GM23248 (cell line): ENCODE results near the gene CHST6. TPM values are rescaled to one million over a fixed set of nuclear protein-coding genes. Genes with fewer than 3 reads are reported as not detected.
A peak's percentile ranks its signal among the peaks of the same experiment; 100 is the strongest.
"Not testable (repeated sequence)": the region's sequence is repeated elsewhere in the genome, so short reads cannot be mapped to it uniquely, and the experiment has no call there.

Experiments used
- DNase-seq: peaks from one replicate; pipeline ENCODE4 v3.0.0-alpha.2; 2015
- H2AFZ ChIP-seq: fragments of 200-600 bp; sonication (generic); 2 replicates; pipeline ENCODE4 v1.6.1; 2016; ENCODE audit warnings: antibody characterized with exemption
- H3F3A ChIP-seq: fragments of 200-600 bp; sonication (generic); 2 replicates; pipeline ENCODE4 v1.6.1; 2016; ENCODE audit warnings: mild to moderate bottlenecking, antibody characterized with exemption, mixed run types; ENCODE audit not compliant: insufficient read depth
- H3K27ac ChIP-seq: fragments of 200-600 bp; sonication (generic); 2 replicates; pipeline ENCODE4 v1.5.1; 2016; ENCODE audit warnings: mild to moderate bottlenecking
- H3K27me3 ChIP-seq: fragments of 200-600 bp; sonication (generic); replicated peaks from 2 replicates; pipeline ENCODE4 v1.6.1; 2016; ENCODE audit warnings: mild to moderate bottlenecking; ENCODE audit not compliant: insufficient read depth
- H3K36me3 ChIP-seq: fragments of 200-600 bp; sonication (generic); 2 replicates; pipeline ENCODE4 v1.6.1; 2016; ENCODE audit warnings: low read depth, mild to moderate bottlenecking
- H3K4me1 ChIP-seq: fragments of 200-600 bp; sonication (generic); 2 replicates; pipeline ENCODE4 v1.6.1; 2016; ENCODE audit warnings: mild to moderate bottlenecking; ENCODE audit not compliant: insufficient read depth
- H3K4me2 ChIP-seq: fragments of 200-600 bp; sonication (generic); one replicate; pipeline ENCODE4 v1.6.1; 2016; ENCODE audit warnings: mild to moderate bottlenecking; ENCODE audit not compliant: unreplicated experiment
- H3K4me3 ChIP-seq: fragments of 200-600 bp; sonication (generic); 2 replicates; pipeline ENCODE4 v1.5.1; 2016; ENCODE audit warnings: mild to moderate bottlenecking
- H3K79me2 ChIP-seq: fragments of 200-600 bp; sonication (generic); 2 replicates; pipeline ENCODE4 v1.6.1; 2016; ENCODE audit warnings: mild to moderate bottlenecking; ENCODE audit not compliant: insufficient read depth
- H3K9ac ChIP-seq: fragments of 200-600 bp; sonication (generic); 2 replicates; pipeline ENCODE4 v1.6.1; 2016; ENCODE audit warnings: mild to moderate bottlenecking
- H3K9me2 ChIP-seq: fragments of 200-600 bp; sonication (generic); 2 replicates; pipeline ENCODE4 v1.6.1; 2016; ENCODE audit warnings: mixed run types, mild to moderate bottlenecking, moderate library complexity; ENCODE audit not compliant: insufficient read depth
- H3K9me3 ChIP-seq: fragments of 200-600 bp; sonication (generic); one replicate; pipeline ENCODE4 v1.6.1; 2017; ENCODE audit warnings: low read depth
- H4K20me1 ChIP-seq: fragments of 200-600 bp; sonication (generic); 2 replicates; pipeline ENCODE4 v1.6.0; 2016; ENCODE audit not compliant: insufficient read depth
- EZH2 ChIP-seq: fragments of 200-600 bp; sonication (generic); IDR thresholded peaks from 2 replicates; pipeline ENCODE4 v1.6.1; 2018; ENCODE audit warnings: antibody characterized with exemption, mild to moderate bottlenecking; ENCODE audit not compliant: insufficient read depth, poor library complexity, severe bottlenecking
- EZH2phosphoT487 ChIP-seq: fragments of 200-600 bp; sonication (generic); IDR thresholded peaks from 2 replicates; pipeline ENCODE4 v1.6.1; 2018; ENCODE audit warnings: antibody characterized with exemption, moderate library complexity, mild to moderate bottlenecking, low read depth; ENCODE audit not compliant: insufficient read depth
- WGBS, 2 experiments: methylation state at CpG; one replicate each; pipeline ENCODE4 v1.1.6; 2015 to 2017; ENCODE audit warnings: low lambda C conversion rate in 2 of 2, low coverage in 1 of 2; ENCODE audit errors: missing lambda C conversion rate in 2 of 2; 5-methylcytosine and 5-hydroxymethylcytosine counted together
- in situ Hi-C: fragments of 300-500 bp; cut with MboI; formaldehyde crosslinking; loops from 2 replicates; pipeline ENCODE4 v1.15.0; 2020
- polyA plus RNA-seq: library from polyadenylated mRNA; unstranded; fragments of >200 nt; fragmentation: Nextera tagmentation; extraction: Ambion mirVana; gene quantifications from 2 replicates; pipeline ENCODE4 v1.2.1, GENCODE V29; 2016
- total RNA-seq: library from RNA; depleted of rRNA; stranded (reverse); fragments of >200 nt; shearing (Covaris generic); gene quantifications from 2 replicates; pipeline ENCODE4 v1.2.3, GENCODE V29; 2014

CHST6 gene
- total and polyA plus RNA-seq, 2 experiments from 2014 or later = 0.10 to 0.65 TPM

DNA sequence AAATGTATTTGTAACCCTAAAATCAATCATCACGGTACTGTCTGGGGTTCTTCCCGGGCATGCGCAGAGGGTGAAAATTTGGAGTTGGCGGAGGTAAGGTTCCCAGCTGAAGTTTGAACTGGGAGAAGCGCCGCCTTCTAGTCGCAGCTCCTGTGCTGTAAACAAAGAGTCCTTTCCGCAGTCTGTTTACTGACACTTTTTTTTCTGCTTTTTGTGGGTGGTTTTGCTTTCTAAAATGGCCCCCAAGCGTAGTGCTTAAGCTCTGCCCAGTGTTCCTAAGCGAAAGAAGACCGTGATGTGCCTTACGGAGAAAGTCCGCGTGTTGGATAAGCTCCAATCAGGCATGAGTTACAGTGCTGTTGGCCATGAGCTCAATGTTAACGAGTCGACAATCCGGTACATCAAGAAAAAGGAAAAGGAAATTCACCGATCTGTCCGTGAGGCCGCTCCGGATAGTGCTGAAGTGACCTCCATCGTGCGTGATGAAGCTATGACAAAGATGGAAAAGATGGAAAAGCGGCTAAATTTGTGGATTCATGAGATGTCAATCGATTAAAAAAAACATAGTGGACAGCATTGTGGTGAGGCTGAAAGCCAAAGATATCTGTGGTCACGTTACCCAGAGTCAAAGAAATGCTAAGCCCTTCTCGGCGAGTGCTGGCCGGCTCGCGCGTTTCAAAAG is 61.4 kb downstream of the CHST6 start:
- 2 to 4% methylated on average over 32 of the region's 32 CpGs for WGBS, 2 experiments
- peaks cover 22% of the 10 kb centered on the region for H3F3A ChIP-seq
- H4K20me1 ChIP-seq = no peaks in the 10 kb centered on the region
- peak overlapping the region; percentile 96 for H3K9ac ChIP-seq
- peak overlapping the region; percentile 97 for H3K27ac ChIP-seq
- TF ChIP-seq EZH2 = no peak
- TF ChIP-seq EZH2phosphoT487 = no peak
- no peaks in the 10 kb centered on the region for H3K36me3 ChIP-seq
- peaks cover 43% of the 10 kb centered on the region for H3K79me2 ChIP-seq
- peak overlapping the region; percentile 97 for H2AFZ ChIP-seq
- peak; percentile 95 for DNase-seq
- peak overlapping the region; percentile 94 for H3K4me3 ChIP-seq
- in situ Hi-C loops = no loop called here
- no peaks in the 10 kb centered on the region for H3K27me3 ChIP-seq
- H3K9me3 ChIP-seq = no peaks in the 10 kb centered on the region
- H3K9me2 ChIP-seq = no peaks in the 10 kb centered on the region
- H3K4me1 ChIP-seq = peaks cover 7% of the 10 kb centered on the region
- peak overlapping the region; percentile 99 for H3K4me2 ChIP-seq

- H2AFZ ChIP-seq = peak within 1 kb of the TSS; percentile 97
- H3K4me3 ChIP-seq = peak within 1 kb of the TSS; percentile 94
- peak within 1 kb of the TSS; percentile 99 for H3K4me2 ChIP-seq
- in situ Hi-C loops = no loop called here
- H3K36me3 ChIP-seq = no peaks in the 10 kb centered on the region
- peaks cover 7% of the 10 kb centered on the region for H3K4me1 ChIP-seq
- WGBS, 2 experiments = 2% methylated on average over 60 to 80 of the region's 85 CpGs
- peaks cover 51% of the 10 kb centered on the region for H3K79me2 ChIP-seq
- TF ChIP-seq EZH2phosphoT487 (no peak), EZH2 (no peak)
- H3K9me3 ChIP-seq = no peaks in the 10 kb centered on the region
- peak; percentile 99 for DNase-seq
- H3K27ac ChIP-seq = peak within 1 kb of the TSS; percentile 97
- no peaks in the 10 kb centered on the region for H4K20me1 ChIP-seq
- H3K9ac ChIP-seq = peak within 1 kb of the TSS; percentile 96
- no peaks in the 10 kb centered on the region for H3K27me3 ChIP-seq
- no peaks in the 10 kb centered on the region for H3K9me2 ChIP-seq
- H3F3A ChIP-seq = peaks cover 22% of the 10 kb centered on the region
These were observed 62.2 kb downstream of the CHST6 start, which contains the start of gene CFDP1 for GRCh38 chr16:75432828-75433731. CFDP1 (minus strand) TSS chr16:75433503; CDS start chr16:75433352, 151 bp downstream.

- Histone ChIP-seq H2AFZ (no peak overlapping the region), H3K79me2 (peaks cover 81% of the 10 kb centered on the region), H3K4me1 (peaks cover 12% of the 10 kb centered on the region), H3K9me3 (no peaks in the 10 kb centered on the region), H4K20me1 (no peaks in the 10 kb centered on the region), H3K27ac (no peak overlapping the region), H3K4me3 (no peak overlapping the region), H3K9ac (no peak overlapping the region), H3K27me3 (no peaks in the 10 kb centered on the region), H3K9me2 (no peaks in the 10 kb centered on the region), H3K4me2 (no peak overlapping the region), H3K36me3 (no peaks in the 10 kb centered on the region), H3F3A (peaks cover 35% of the 10 kb centered on the region)
- no peak for TF ChIP-seq EZH2phosphoT487
- no peak for TF ChIP-seq EZH2
- no peak for DNase-seq
- in situ Hi-C loops = no loop called here
- WGBS, 2 experiments = 90 to 92% methylated on average over 11 of the region's 11 CpGs
These were observed 65.4 kb downstream of the CHST6 start for GRCh38 chr16:75429621-75430403.

GRCh38 chr16:75426524-75426923 is 68.7 kb downstream of the CHST6 start:
- H3K9me3 ChIP-seq, H3K9me2 ChIP-seq, H2AFZ ChIP-seq, H4K20me1 ChIP-seq, H3K4me1 ChIP-seq, H3K27me3 ChIP-seq, H3K9ac ChIP-seq, H3K4me3 ChIP-seq, in situ Hi-C loops, H3K36me3 ChIP-seq: not testable (repeated sequence)
- H3K79me2 ChIP-seq = peaks cover 97% of the 10 kb centered on the region
- DNase-seq = peak; percentile 64
- peak overlapping the region; percentile 19 for H3K4me2 ChIP-seq
- H3K27ac ChIP-seq = peak overlapping the region; percentile 50
- peaks cover 22% of the 10 kb centered on the region; the same call in 1 of the 2 replicates for H3F3A ChIP-seq
- WGBS, 2 experiments = 26 to 36% methylated on average over 2 of the region's 2 CpGs

DNA sequence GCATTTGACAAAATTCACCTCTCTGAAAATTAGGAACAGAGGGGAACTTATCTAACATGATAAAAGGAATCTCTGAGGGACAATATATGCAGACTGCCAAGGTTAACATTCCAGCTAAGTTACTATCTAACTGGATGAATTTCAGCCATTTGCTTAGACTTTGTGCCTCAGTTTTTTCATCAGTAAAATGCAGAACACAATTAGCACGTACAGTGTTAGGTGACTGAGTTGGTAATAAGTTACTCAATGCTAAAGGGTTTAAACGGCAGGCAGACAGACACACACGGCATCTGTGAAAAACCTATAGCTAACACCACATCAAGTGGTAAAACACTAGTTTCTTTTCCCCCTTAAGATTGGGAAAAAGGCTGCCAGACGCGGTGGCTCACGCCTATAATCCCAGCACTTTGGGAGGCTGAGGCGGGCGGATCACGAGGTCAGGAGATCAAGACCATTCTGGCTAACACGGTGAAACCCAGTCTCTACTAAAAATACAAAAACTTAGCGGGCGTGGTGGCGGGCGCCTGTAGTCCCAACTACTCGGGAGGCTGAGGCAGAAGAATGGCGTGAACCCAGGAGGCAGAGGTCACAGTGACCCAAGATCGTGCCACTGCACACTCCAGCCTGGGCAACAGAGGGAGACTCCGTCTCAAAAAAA is 71.0 kb downstream of the CHST6 start:
- WGBS, 2 experiments = 93 to 97% methylated on average over 17 to 18 of the region's 18 CpGs
- H3K4me3 ChIP-seq, H3K27me3 ChIP-seq, H3K27ac ChIP-seq, H3K9me2 ChIP-seq, H4K20me1 ChIP-seq, H3K9me3 ChIP-seq, H3K36me3 ChIP-seq, H2AFZ ChIP-seq, in situ Hi-C loops, H3K9ac ChIP-seq, DNase-seq, H3K4me2 ChIP-seq: not testable (repeated sequence)
- peaks cover 97% of the 10 kb centered on the region for H3K79me2 ChIP-seq
- peaks cover 27% of the 10 kb centered on the region; the same call in 1 of the 2 replicates for H3F3A ChIP-seq
- peaks cover 15% of the 10 kb centered on the region; the same call in 1 of the 2 replicates for H3K4me1 ChIP-seq
